K562 (cell line): ENCODE data around the gene ODAPH. TPM values are rescaled to one million over a fixed set of nuclear protein-coding genes. Genes with fewer than 3 reads are reported as not detected.

Source experiments
- ARNT ChIP-seq, 2 experiments: fragments of 450-650 bp; IDR thresholded peaks; 2 replicates each; pipeline ENCODE4 v1.6.1; 2016; ENCODE audit warnings: mild to moderate bottlenecking in 1 of 2
- CBFA2T2 ChIP-seq: fragments of 450-650 bp; conservative IDR thresholded peaks from 2 replicates; pipeline ENCODE4 v1.6.1; 2017; ENCODE audit warnings: mild to moderate bottlenecking
- E2F6 ChIP-seq, 2 experiments: IDR thresholded peaks; 2 replicates each; pipeline ENCODE4 v1.6.1; 2011; ENCODE audit warnings: borderline replicate concordance in 1 of 2, control low read depth in 1 of 2, low read depth in 1 of 2, low read length in 1 of 2, mild to moderate bottlenecking in 1 of 2, mixed read lengths in 1 of 2, moderate library complexity in 1 of 2; ENCODE audit not compliant: insufficient read depth in 1 of 2, insufficient read length in 1 of 2, poor library complexity in 1 of 2, severe bottlenecking in 1 of 2; ENCODE audit errors: extremely low read depth in 1 of 2
- FOXA3 ChIP-seq, 2 experiments: fragments of 450-650 bp in 1 of 2; sonication (generic) in 1 of 2; formaldehyde crosslinking; IDR thresholded peaks in 1 of 2; conservative IDR thresholded peaks in 1 of 2; 2 replicates each; pipeline versions ENCODE4 v1.4.0 to v1.8.0; 2020 to 2022; ENCODE audit warnings: mild to moderate bottlenecking in 2 of 2, missing genetic modification reagents in 1 of 2
- GMEB1 ChIP-seq: fragments of 250-450 bp; sonication (Bioruptor Pico); IDR thresholded peaks from 2 replicates; pipeline ENCODE4 v1.4.0; 2020; ENCODE audit warnings: mild to moderate bottlenecking
- HDAC1 ChIP-seq, 2 experiments: fragments of 450-650 bp; IDR thresholded peaks; 2 replicates each; pipeline ENCODE4 v1.6.1; 2016 to 2017; ENCODE audit warnings: inconsistent platforms in 1 of 2, mild to moderate bottlenecking in 1 of 2, moderate library complexity in 1 of 2
- ILF3 ChIP-seq: fragments of 450-650 bp; IDR thresholded peaks from 2 replicates; pipeline ENCODE4 v1.6.1; 2018; ENCODE audit warnings: antibody characterized with exemption, mild to moderate bottlenecking, moderate library complexity, borderline replicate concordance
- KAT8 ChIP-seq: fragments of 450-650 bp; IDR thresholded peaks from 2 replicates; pipeline ENCODE4 v1.6.1; 2016; ENCODE audit warnings: low read depth, mild to moderate bottlenecking
- KDM2B ChIP-seq: fragments of 250-450 bp; sonication (Bioruptor Pico); IDR thresholded peaks from 2 replicates; pipeline ENCODE4 v1.8.0; 2021; ENCODE audit warnings: mild to moderate bottlenecking, moderate library complexity
- MAZ ChIP-seq, 2 experiments: fragments of 450-650 bp in 1 of 2; sonication (generic) in 1 of 2; formaldehyde crosslinking; IDR thresholded peaks in 1 of 2; conservative IDR thresholded peaks in 1 of 2; 2 replicates each; pipeline versions ENCODE4 v1.4.0 to v1.5.0; 2020; ENCODE audit warnings: mild to moderate bottlenecking in 1 of 2, missing genetic modification reagents in 1 of 2
- MCM3 ChIP-seq: fragments of 450-650 bp; IDR thresholded peaks from 2 replicates; pipeline ENCODE4 v1.6.1; 2016
- NCOA1 ChIP-seq: fragments of 450-650 bp; IDR thresholded peaks from 2 replicates; pipeline ENCODE4 v1.6.1; 2016; ENCODE audit warnings: low read depth
- PKNOX1 ChIP-seq: fragments of 450-650 bp; IDR thresholded peaks from 2 replicates; pipeline ENCODE4 v1.6.1; 2016
- SFPQ ChIP-seq: fragments of 200-400 bp; formaldehyde crosslinking; IDR thresholded peaks from 2 replicates; pipeline ENCODE4 v1.6.1; 2017; ENCODE audit warnings: mild to moderate bottlenecking, low read depth, low read length, moderate library complexity
- SIN3A ChIP-seq, 2 experiments: fragments of 150-350 bp in 1 of 2; IDR thresholded peaks; 2 replicates each; pipeline ENCODE4 v1.6.1; 2011 to 2016; ENCODE audit warnings: borderline replicate concordance in 2 of 2, low read depth in 2 of 2, low read length in 2 of 2, mild to moderate bottlenecking in 2 of 2, moderate library complexity in 2 of 2; ENCODE audit not compliant: control insufficient read depth in 1 of 2
- SIN3B ChIP-seq: fragments of 450-650 bp; IDR thresholded peaks from 2 replicates; pipeline ENCODE4 v1.6.1; 2017; ENCODE audit warnings: low read depth, mild to moderate bottlenecking, moderate library complexity
- TCF15 ChIP-seq: fragments of 250-450 bp; sonication (Bioruptor Pico); IDR thresholded peaks from 2 replicates; pipeline ENCODE4 v1.8.0; 2022; ENCODE audit warnings: moderate library complexity, mild to moderate bottlenecking, inconsistent platforms
- TEAD2 ChIP-seq: fragments of 450-650 bp; IDR thresholded peaks from 2 replicates; pipeline ENCODE4 v1.6.1; 2016; ENCODE audit warnings: missing genetic modification characterization, control low read depth, missing compliant biosample characterization
- ZNF354B ChIP-seq: fragments of 250-450 bp; sonication (Bioruptor Pico); IDR thresholded peaks from 2 replicates; pipeline ENCODE4 v1.4.0; 2020
- ZNF699 ChIP-seq: fragments of 250-450 bp; sonication (Bioruptor Pico); IDR thresholded peaks from 2 replicates; pipeline ENCODE4 v1.8.0; 2021; ENCODE audit warnings: mild to moderate bottlenecking, moderate library complexity; ENCODE audit not compliant: insufficient replicate concordance
- polyA plus RNA-seq, 8 experiments: library from polyadenylated mRNA; depleted of rRNA in 4 of 8; stranded (reverse) in 5 of 8; unstranded in 3 of 8; fragments of >200 nt; fragmentation: Nextera tagmentation in 2 of 8; fragmentation: Illumina TruSeq in 1 of 8; extraction: Ambion mirVana in 2 of 8; extraction: Trizol in 1 of 8; gene quantifications; 2 replicates each; pipeline versions ENCODE4 v1.2.1 to v1.2.3, GENCODE V29; 2011 to 2014; ENCODE audit warnings: inconsistent platforms in 1 of 8, missing spikeins in 1 of 8
- total RNA-seq, 7 experiments: library from RNA; depleted of rRNA in 6 of 7; stranded (reverse); fragments of >200 nt in 6 of 7; fragmentation: Illumina TruSeq in 2 of 7; extraction: Trizol in 2 of 7; gene quantifications; 2 replicates each; pipeline versions ENCODE4 v1.2.1 to v1.2.3, GENCODE V29; 2011 to 2021; ENCODE audit warnings: low replicate concordance in 1 of 7

The ODAPH gene
- total and polyA plus RNA-seq, 9 of the 15 experiments (the other 6 are each of a cell fraction or from before 2014, with no cell fraction given), result not detected

- no peak for TF ChIP-seq ZNF354B (CRISPR knock-in tag)
- TF ChIP-seq TCF15 (CRISPR knock-in tag), result no peak
- TF ChIP-seq TEAD2 (tag), result peak; percentile 75
- TF ChIP-seq CBFA2T2, result peak; percentile 83
- TF ChIP-seq KAT8, result peak; percentile 58; the same call in 1 of the 2 replicates
- TF ChIP-seq GMEB1, result peak; percentile 73
- TF ChIP-seq SIN3A (IDR thresholded peaks at IDR 0.05; ENCODE audit: borderline replicate concordance in 2 of 2, control insufficient read depth in 1 of 2, low read depth in 2 of 2, low read length in 2 of 2), result peak; percentile 72 to 78; a peak in 2 of 4 replicates
- no peak for TF ChIP-seq ZNF699
- peak; percentile 84 to 96; a peak in 3 of 4 replicates for TF ChIP-seq MAZ (CRISPR knock-in tag; conservative IDR thresholded peaks at IDR 0.05 in 1 of 2, IDR thresholded peaks at IDR 0.05 in 1 of 2)
- TF ChIP-seq HDAC1 (IDR thresholded peaks at IDR 0.05), result peak in 1 of 2 experiments; percentile 72; a peak in 2 of 4 replicates
- peak in 1 of 2 experiments; percentile 56; a peak in 2 of 4 replicates for TF ChIP-seq ARNT (IDR thresholded peaks at IDR 0.05)
- TF ChIP-seq FOXA3 (CRISPR knock-in tag; conservative IDR thresholded peaks at IDR 0.05 in 1 of 2, IDR thresholded peaks at IDR 0.05 in 1 of 2), result no peak
- TF ChIP-seq SIN3B, result peak; percentile 62; the same call in 1 of the 2 replicates
- TF ChIP-seq SFPQ, result peak; percentile 24; the same call in 1 of the 2 replicates
- no peak for TF ChIP-seq MCM3
- TF ChIP-seq E2F6 (IDR thresholded peaks at IDR 0.05; ENCODE audit: borderline replicate concordance in 1 of 2, extremely low read depth in 1 of 2, insufficient read depth in 1 of 2, insufficient read length in 1 of 2, low read depth in 1 of 2, low read length in 1 of 2, poor library complexity in 1 of 2, severe bottlenecking in 1 of 2), result peak; percentile 56 to 57
- peak; percentile 74; the same call in 1 of the 2 replicates for TF ChIP-seq NCOA1
- peak; percentile 34; the same call in 1 of the 2 replicates for TF ChIP-seq KDM2B (CRISPR knock-in tag)
- no peak for TF ChIP-seq ILF3
- peak; percentile 66 for TF ChIP-seq PKNOX1
Observed at GRCh38 chr4:75514131-75514948, 41.5 kb upstream of the ODAPH start, which contains the start of the genes RCHY1 and THAP6 (continued).
